GM13977 (cell line): ENCODE data around the gene CABP4.
"Not testable (repeated sequence)": the region's sequence is repeated elsewhere in the genome, so short reads cannot be mapped to it uniquely, and the experiment has no call there.

Experiments used
- DNase-seq: peaks from one replicate; pipeline ENCODE4 v3.0.0; 2012; ENCODE audit warnings: low spot score
- CTCF ChIP-seq: IDR thresholded peaks from 2 replicates; pipeline ENCODE4 v1.5.1; 2012; ENCODE audit warnings: mild to moderate bottlenecking, control low read depth; ENCODE audit not compliant: insufficient read depth; ENCODE audit errors: extremely low read depth, missing control alignments
- in situ Hi-C: fragments of 300-500 bp; cut with MboI; formaldehyde crosslinking; loops from one replicate; pipeline ENCODE4 v1.12.0; 2022; ENCODE audit warnings: low sequenced_read_pairs, low pct_unique_long_range_greater_than_20kb, mixed read lengths, inconsistent platforms; ENCODE audit not compliant: unreplicated experiment

Gene CABP4

GRCh38 chr11:67465189-67465510 lies 10.0 kb downstream of the CABP4 start:
- in situ Hi-C loops, result loop anchor here (10.0 kb wide), 1 partner anchor 60 kb away; the partner anchor contains the start of genes PPP1CA and TBC1D10C
- DNase-seq, result no peak
- no peak for TF ChIP-seq CTCF

- not testable (repeated sequence) for DNase-seq
- in situ Hi-C loops, result loop anchor here (10.0 kb wide), 1 partner anchor 61 kb away; the partner anchor contains the start of genes PPP1CA and TBC1D10C
Observed at GRCh38 chr11:67465530-67465929, 10.4 kb downstream of the CABP4 start.

GRCh38 chr11:67466367-67466766 lies 11.2 kb downstream of the CABP4 start:
- DNase-seq, result no peak
- no peak for TF ChIP-seq CTCF
- in situ Hi-C loops, result loop anchor here (10.0 kb wide), 1 partner anchor 62 kb away; the partner anchor contains the start of genes PPP1CA and TBC1D10C

GRCh38 chr11:67466962-67467771 lies 12.0 kb downstream of the CABP4 start:
- no peak for TF ChIP-seq CTCF
- DNase-seq, result no peak
- in situ Hi-C loops, result loop anchor here (10.0 kb wide), 1 partner anchor 62 kb away; the partner anchor contains the start of genes PPP1CA and TBC1D10C

- TF ChIP-seq CTCF, result no peak
- no peak for DNase-seq
- in situ Hi-C loops, result loop anchor here (10.0 kb wide), 1 partner anchor 63 kb away; the partner anchor contains the start of genes PPP1CA and TBC1D10C
Observed at GRCh38 chr11:67468056-67468455, 12.9 kb downstream of the CABP4 start.

- no peak for DNase-seq
- in situ Hi-C loops, result loop anchor here (10.0 kb wide), 1 partner anchor 64 kb away; the partner anchor contains the start of genes PPP1CA and TBC1D10C
- no peak for TF ChIP-seq CTCF
Observed at GRCh38 chr11:67468456-67468758, 13.3 kb downstream of the CABP4 start.
